ENCODE data around the gene ECE2.

- no peak for TF ChIP-seq YY1 (IDR thresholded peaks at IDR 0.05; ENCODE audit: insufficient read depth, insufficient read length)
- no peak for TF ChIP-seq SUZ12 (IDR thresholded peaks at IDR 0.05; ENCODE audit: extremely low read depth, insufficient read depth, insufficient read length)
- TF ChIP-seq ZNF274 (IDR thresholded peaks at IDR 0.05; ENCODE audit: low read depth, low read length) = no peak
Measured at GRCh38 chr3:184323696-184324095, 47.9 kb downstream of the ECE2 start.

All from NT2/D1 (cell line).